GDM1 (cell line): ENCODE measurements around the gene HUS1B.
A peak's percentile ranks its signal among the peaks of the same experiment; 100 is the strongest.
"Not testable (repeated sequence)": the region's sequence is repeated elsewhere in the genome, so short reads cannot be mapped to it uniquely, and the experiment has no call there.

ENCODE experiments used
- DNase-seq: peaks from one replicate; lab custom pipeline; 2025; lab: John Stamatoyannopoulos, UW

The HUS1B gene

GRCh38 chr6:678520-678919 is 21.6 kb upstream of the HUS1B start:
- no peak for DNase-seq

GRCh38 chr6:677919-678318 is 21.0 kb upstream of the HUS1B start:
- no peak for DNase-seq

GRCh38 chr6:674956-675355 is 18.1 kb upstream of the HUS1B start:
- no peak for DNase-seq

- no peak for DNase-seq
Observed at GRCh38 chr6:674406-674805, 17.5 kb upstream of the HUS1B start.

- DNase-seq: no peak
Observed at GRCh38 chr6:667253-667927, 10.5 kb upstream of the HUS1B start.

GRCh38 chr6:665403-666267 is 8.7 kb upstream of the HUS1B start:
- DNase-seq: no peak

- not testable (repeated sequence) for DNase-seq
Observed at GRCh38 chr6:663788-664187, 6.9 kb upstream of the HUS1B start.

GRCh38 chr6:659716-660581 is 3.0 kb upstream of the HUS1B start:
- no peak for DNase-seq

- no peak for DNase-seq
Observed at GRCh38 chr6:658244-658643, 1.3 kb upstream of the HUS1B start.

GRCh38 chr6:657743-658142 is 843 bp upstream of the HUS1B start:
- no peak for DNase-seq

GRCh38 chr6:654136-654535 is 2.8 kb downstream of the HUS1B start:
- no peak for DNase-seq

- DNase-seq: no peak
Observed at GRCh38 chr6:652865-653264, 4.0 kb downstream of the HUS1B start.

- DNase-seq: no peak
Observed at GRCh38 chr6:650098-650497, 6.8 kb downstream of the HUS1B start.

GRCh38 chr6:642805-643204 is 14.1 kb downstream of the HUS1B start:
- DNase-seq: no peak

- no peak for DNase-seq
Observed at GRCh38 chr6:641225-641985, 15.5 kb downstream of the HUS1B start.

GRCh38 chr6:636488-636887 is 20.4 kb downstream of the HUS1B start:
- no peak for DNase-seq

GRCh38 chr6:635233-635632 is 21.7 kb downstream of the HUS1B start:
- no peak for DNase-seq

GRCh38 chr6:633611-634010 is 23.3 kb downstream of the HUS1B start:
- no peak for DNase-seq

GRCh38 chr6:628766-629165 is 28.1 kb downstream of the HUS1B start:
- DNase-seq: no peak

- no peak for DNase-seq
Observed at GRCh38 chr6:626236-626635, 30.7 kb downstream of the HUS1B start.

GRCh38 chr6:624979-625378 is 31.9 kb downstream of the HUS1B start:
- peak; percentile 21 for DNase-seq

- no peak for DNase-seq
Observed at GRCh38 chr6:622462-622861, 34.4 kb downstream of the HUS1B start.
